Measurements from ENCODE around the gene SLC16A10. TPM values are rescaled to one million over a fixed set of nuclear protein-coding genes. Genes with fewer than 3 reads are reported as not detected.
A peak's percentile ranks its signal among the peaks of the same experiment; 100 is the strongest.

Gene SLC16A10, protein sequence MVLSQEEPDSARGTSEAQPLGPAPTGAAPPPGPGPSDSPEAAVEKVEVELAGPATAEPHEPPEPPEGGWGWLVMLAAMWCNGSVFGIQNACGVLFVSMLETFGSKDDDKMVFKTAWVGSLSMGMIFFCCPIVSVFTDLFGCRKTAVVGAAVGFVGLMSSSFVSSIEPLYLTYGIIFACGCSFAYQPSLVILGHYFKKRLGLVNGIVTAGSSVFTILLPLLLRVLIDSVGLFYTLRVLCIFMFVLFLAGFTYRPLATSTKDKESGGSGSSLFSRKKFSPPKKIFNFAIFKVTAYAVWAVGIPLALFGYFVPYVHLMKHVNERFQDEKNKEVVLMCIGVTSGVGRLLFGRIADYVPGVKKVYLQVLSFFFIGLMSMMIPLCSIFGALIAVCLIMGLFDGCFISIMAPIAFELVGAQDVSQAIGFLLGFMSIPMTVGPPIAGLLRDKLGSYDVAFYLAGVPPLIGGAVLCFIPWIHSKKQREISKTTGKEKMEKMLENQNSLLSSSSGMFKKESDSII
- 5.6 and 6.2 TPM in 2 replicates for total RNA-seq
- long read RNA-seq, partial matches to known transcripts, result 4 of 4 reads
- long read RNA-seq, other reads (novel, unspliced or antisense), result 0 of 4 reads

DNA sequence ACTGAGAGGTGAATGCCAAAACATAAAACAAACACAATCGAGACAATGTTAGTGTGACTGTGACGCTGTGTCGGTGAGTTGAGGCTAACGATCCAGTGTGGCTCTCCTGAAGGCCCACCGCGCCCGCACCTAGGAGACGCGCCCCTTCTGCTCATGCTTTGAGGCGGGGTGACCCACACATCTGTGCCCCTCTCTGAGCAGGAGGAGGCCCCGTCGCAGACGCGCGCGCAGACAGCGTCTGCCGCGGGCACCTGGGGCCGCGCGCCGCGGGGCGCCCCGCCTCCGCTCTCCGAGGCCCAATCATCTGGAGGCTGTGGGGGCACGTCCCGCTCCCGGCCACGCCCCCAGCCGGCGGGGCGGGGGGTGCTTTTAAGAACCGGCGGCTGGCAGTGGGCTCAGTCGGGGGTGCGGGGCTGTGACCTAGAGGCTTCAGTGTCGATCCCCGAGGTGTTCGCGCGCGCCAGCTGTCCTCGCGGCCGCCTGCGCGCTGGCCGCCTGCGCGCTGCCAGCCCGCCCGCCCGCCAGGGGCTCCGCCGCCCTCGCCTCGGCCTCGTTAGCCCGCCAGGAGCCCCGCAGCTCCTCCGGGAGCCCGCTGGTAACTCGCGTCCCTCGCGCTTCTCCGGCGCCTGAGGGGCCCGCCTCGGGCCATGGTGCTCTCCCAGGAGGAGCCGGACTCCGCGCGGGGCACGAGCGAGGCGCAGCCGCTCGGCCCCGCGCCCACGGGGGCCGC, at the start of gene SLC16A10:
Gene SLC16A10, plus strand, starts transcription at position 398 of the 730 bp plus-strand sequence. Its CDS starts 250 bp downstream, at position 648.
- Mint-ChIP-seq H3K9me3 (no peaks in the 10 kb centered on the region), H3K4me3 (peak within 1 kb of the TSS; percentile 90), H3K27ac (ENCODE audit: unreplicated experiment) (no peak within 1 kb of the TSS), H3K36me3 (ENCODE audit: low read depth) (no peaks in the 10 kb centered on the region), H3K27me3 (ENCODE audit: low read depth) (peaks cover 59% of the 10 kb centered on the region), H3K4me1 (peaks cover 15% of the 10 kb centered on the region)
- DNase-seq (ENCODE audit: low read depth, low spot score), result peak; percentile 62
- TF ChIP-seq, protein P1, sequence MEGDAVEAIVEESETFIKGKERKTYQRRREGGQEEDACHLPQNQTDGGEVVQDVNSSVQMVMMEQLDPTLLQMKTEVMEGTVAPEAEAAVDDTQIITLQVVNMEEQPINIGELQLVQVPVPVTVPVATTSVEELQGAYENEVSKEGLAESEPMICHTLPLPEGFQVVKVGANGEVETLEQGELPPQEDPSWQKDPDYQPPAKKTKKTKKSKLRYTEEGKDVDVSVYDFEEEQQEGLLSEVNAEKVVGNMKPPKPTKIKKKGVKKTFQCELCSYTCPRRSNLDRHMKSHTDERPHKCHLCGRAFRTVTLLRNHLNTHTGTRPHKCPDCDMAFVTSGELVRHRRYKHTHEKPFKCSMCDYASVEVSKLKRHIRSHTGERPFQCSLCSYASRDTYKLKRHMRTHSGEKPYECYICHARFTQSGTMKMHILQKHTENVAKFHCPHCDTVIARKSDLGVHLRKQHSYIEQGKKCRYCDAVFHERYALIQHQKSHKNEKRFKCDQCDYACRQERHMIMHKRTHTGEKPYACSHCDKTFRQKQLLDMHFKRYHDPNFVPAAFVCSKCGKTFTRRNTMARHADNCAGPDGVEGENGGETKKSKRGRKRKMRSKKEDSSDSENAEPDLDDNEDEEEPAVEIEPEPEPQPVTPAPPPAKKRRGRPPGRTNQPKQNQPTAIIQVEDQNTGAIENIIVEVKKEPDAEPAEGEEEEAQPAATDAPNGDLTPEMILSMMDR (conservative IDR thresholded peaks at IDR 0.05), result no peak

DNA sequence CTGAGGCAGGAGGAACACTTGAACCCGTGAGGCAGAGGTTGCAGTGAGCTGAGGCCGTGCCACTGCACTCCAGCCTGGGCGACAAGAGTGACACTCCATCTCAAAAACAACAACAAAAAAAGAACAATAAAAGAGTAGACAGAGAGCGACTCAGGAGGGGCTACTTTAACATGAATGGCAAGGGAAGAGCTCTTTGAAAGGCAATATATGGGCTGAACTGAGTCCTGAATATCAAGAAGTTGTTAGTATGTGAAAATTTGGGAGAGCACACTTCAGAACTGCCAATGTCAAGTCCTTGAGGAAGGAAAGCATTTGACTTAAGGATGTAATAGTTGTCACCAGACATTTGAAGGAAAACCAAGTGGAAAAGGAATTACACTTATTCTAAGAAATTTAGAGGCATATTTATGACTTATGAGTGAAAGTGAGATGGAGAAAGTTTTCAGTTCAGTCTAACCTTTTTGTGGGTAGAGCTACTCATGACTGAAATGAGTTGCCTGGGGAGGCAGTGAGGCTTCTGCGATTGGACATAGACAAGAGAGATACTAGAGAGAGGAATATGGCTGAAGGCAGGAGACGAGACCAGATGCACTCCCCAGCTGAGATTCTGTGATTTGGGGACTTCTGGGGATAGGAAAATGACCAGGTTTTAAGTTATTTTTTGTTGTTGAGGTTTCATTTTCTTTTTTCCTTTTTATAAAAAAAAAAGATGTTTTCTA, 48.6 kb upstream of the SLC16A10 start:
- DNase-seq (ENCODE audit: low read depth, low spot score), result no peak
- no peaks in the 10 kb centered on the region for H3K27me3 Mint-ChIP-seq (ENCODE audit: low read depth)
- H3K27ac Mint-ChIP-seq (ENCODE audit: unreplicated experiment), result no peak overlapping the region
- no peak overlapping the region for H3K4me3 Mint-ChIP-seq
- H3K4me1 Mint-ChIP-seq, result peaks cover 9% of the 10 kb centered on the region
- peaks cover 3% of the 10 kb centered on the region for H3K9me3 Mint-ChIP-seq
- TF ChIP-seq, protein P1 (conservative IDR thresholded peaks at IDR 0.05), result no peak
- H3K36me3 Mint-ChIP-seq (ENCODE audit: low read depth), result no peaks in the 10 kb centered on the region

DNA sequence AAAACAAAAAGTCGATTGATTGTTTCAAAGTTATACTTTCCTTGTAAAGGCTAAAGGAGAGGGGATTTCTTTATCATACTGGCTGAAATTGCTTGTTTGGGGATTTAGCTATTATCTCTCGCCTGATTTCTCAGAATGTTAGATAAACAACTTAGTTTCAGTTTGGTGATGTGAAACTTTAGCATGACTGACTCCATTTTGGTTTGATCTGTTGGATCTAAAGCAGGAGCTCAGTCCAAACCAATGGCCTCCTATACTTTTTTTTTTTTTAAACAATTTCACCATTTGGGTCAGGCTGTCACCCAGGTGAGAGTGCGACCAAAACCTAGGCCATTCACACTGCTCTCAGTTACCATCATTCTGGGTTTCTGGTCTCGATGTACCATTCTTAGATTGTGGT, 45.4 kb upstream of the SLC16A10 start:
- Mint-ChIP-seq H3K9me3 (peaks cover 6% of the 10 kb centered on the region), H3K36me3 (ENCODE audit: low read depth) (no peaks in the 10 kb centered on the region)

DNA sequence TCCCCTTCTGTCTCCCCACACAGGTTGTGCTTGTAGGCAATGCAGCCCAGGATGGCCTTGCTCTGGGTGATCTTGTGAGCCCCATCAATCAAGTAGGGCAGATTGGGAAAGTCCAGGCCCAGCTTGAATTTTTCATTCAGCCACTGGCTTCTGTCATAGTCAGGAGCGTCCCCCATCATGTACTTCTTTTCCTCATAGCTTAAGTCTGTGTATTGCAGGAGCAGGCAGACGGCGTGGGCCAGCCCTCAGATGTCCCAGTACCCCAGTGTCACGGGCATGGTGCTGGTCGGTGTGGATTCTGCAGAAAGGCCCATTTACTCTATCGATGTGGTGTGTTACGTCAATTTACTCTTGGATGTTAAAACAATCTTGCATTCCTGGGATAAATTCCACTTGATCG, 40.1 kb upstream of the SLC16A10 start:
- no peak overlapping the region for H3K4me3 Mint-ChIP-seq

More for the DNA sequence above, 45.4 kb upstream of the SLC16A10 start:
- TF ChIP-seq, protein P1 (conservative IDR thresholded peaks at IDR 0.05), result no peak
- no peak for DNase-seq (ENCODE audit: low read depth, low spot score)
- Mint-ChIP-seq H3K4me3 (no peak overlapping the region), H3K4me1 (no peaks in the 10 kb centered on the region), H3K27ac (ENCODE audit: unreplicated experiment) (no peak overlapping the region), H3K27me3 (ENCODE audit: low read depth) (no peaks in the 10 kb centered on the region)

More for the DNA sequence above, 40.1 kb upstream of the SLC16A10 start:
- H3K27me3 Mint-ChIP-seq (ENCODE audit: low read depth), result no peaks in the 10 kb centered on the region
- H3K27ac Mint-ChIP-seq (ENCODE audit: unreplicated experiment), result no peak overlapping the region
- DNase-seq (ENCODE audit: low read depth, low spot score), result no peak
- no peaks in the 10 kb centered on the region for H3K4me1 Mint-ChIP-seq
- H3K9me3 Mint-ChIP-seq, result peaks cover 3% of the 10 kb centered on the region
- no peaks in the 10 kb centered on the region for H3K36me3 Mint-ChIP-seq (ENCODE audit: low read depth)
- TF ChIP-seq, protein P1 (conservative IDR thresholded peaks at IDR 0.05), result no peak

Data from neural crest cell (in vitro differentiated cells).